DMS79 (cell line): Measurements from ENCODE around the gene FNBP1L.

Source experiments
- DNase-seq: peaks from one replicate; lab custom pipeline; 2025; lab: John Stamatoyannopoulos, UW

The FNBP1L gene

GRCh38 chr1:93489756-93490155 is 41.8 kb downstream of the FNBP1L start:
- DNase-seq: no peak

GRCh38 chr1:93490357-93490756 is 42.4 kb downstream of the FNBP1L start:
- no peak for DNase-seq

GRCh38 chr1:93495911-93496310 is 48.0 kb downstream of the FNBP1L start:
- no peak for DNase-seq

GRCh38 chr1:93496520-93496919 is 48.6 kb downstream of the FNBP1L start:
- no peak for DNase-seq

GRCh38 chr1:93499075-93499474 is 51.2 kb downstream of the FNBP1L start:
- DNase-seq: no peak

- DNase-seq: no peak
Measured at GRCh38 chr1:93499533-93499932, 51.6 kb downstream of the FNBP1L start.

GRCh38 chr1:93500275-93500674 is 52.4 kb downstream of the FNBP1L start:
- DNase-seq: no peak

- DNase-seq: no peak
Measured at GRCh38 chr1:93501399-93501798, 53.5 kb downstream of the FNBP1L start.

- no peak for DNase-seq
Measured at GRCh38 chr1:93501829-93502369, 54.0 kb downstream of the FNBP1L start.

- peak; percentile 10 for DNase-seq
Measured at GRCh38 chr1:93502571-93502970, 54.7 kb downstream of the FNBP1L start.

GRCh38 chr1:93503163-93503562 is 55.2 kb downstream of the FNBP1L start:
- no peak for DNase-seq

GRCh38 chr1:93503816-93504215 is 55.9 kb downstream of the FNBP1L start:
- no peak for DNase-seq

- DNase-seq: no peak
Measured at GRCh38 chr1:93504247-93505033, 56.5 kb downstream of the FNBP1L start.

GRCh38 chr1:93506126-93506525 is 58.2 kb downstream of the FNBP1L start:
- DNase-seq: no peak

GRCh38 chr1:93516164-93516563 is 68.2 kb downstream of the FNBP1L start:
- no peak for DNase-seq

GRCh38 chr1:93518516-93518915 is 70.6 kb downstream of the FNBP1L start:
- DNase-seq: no peak

- DNase-seq: no peak
Measured at GRCh38 chr1:93519199-93519829, 71.4 kb downstream of the FNBP1L start.

GRCh38 chr1:93521618-93522017 is 73.7 kb downstream of the FNBP1L start:
- no peak for DNase-seq

- DNase-seq: no peak
Measured at GRCh38 chr1:93522721-93523120, 74.8 kb downstream of the FNBP1L start.

GRCh38 chr1:93525431-93525830 is 77.5 kb downstream of the FNBP1L start:
- no peak for DNase-seq

GRCh38 chr1:93526431-93526830 is 78.5 kb downstream of the FNBP1L start:
- no peak for DNase-seq

- no peak for DNase-seq
Measured at GRCh38 chr1:93528412-93528811, 80.5 kb downstream of the FNBP1L start.

GRCh38 chr1:93531193-93531592 is 83.3 kb downstream of the FNBP1L start:
- no peak for DNase-seq
